MCF 10A (cell line): ENCODE data around the gene BNIP5. TPM values are rescaled to one million over a fixed set of nuclear protein-coding genes. Genes with fewer than 3 reads are reported as not detected.
"Not testable (repeated sequence)": the region's sequence is repeated elsewhere in the genome, so short reads cannot be mapped to it uniquely, and the experiment has no call there.

ENCODE experiments used
- BruUV-seq: library from RNA; stranded (reverse); fragments of 400-500 nt; replicated peaks from 2 replicates; lab custom pipeline; 2021; lab: Mats Ljungman, UMichigan
- CTCF ChIA-PET: fragments of 300-600 bp; sonication (Branson Sonifier 250); formaldehyde crosslinking; extraction: SDS; loops from one replicate; lab custom pipeline; 2021; ENCODE audit warnings: antibody characterized with exemption, inconsistent platforms; lab: Yijun Ruan, JAX
- POLR2A ChIA-PET: fragments of 300-600, 350-650 bp; sonication (Branson Sonifier 250); formaldehyde crosslinking; extraction: SDS; loops from one replicate; lab custom pipeline; 2020; ENCODE audit warnings: antibody characterized with exemption, inconsistent platforms; lab: Yijun Ruan, JAX
- DNase-seq: peaks from one replicate; pipeline ENCODE4 v3.0.0-alpha.2; 2018; ENCODE audit not compliant: unreplicated experiment
- H3K27ac Mint-ChIP-seq: one replicate; pipeline ENCODE4 v1.8.0; 2022; ENCODE audit warnings: mild to moderate bottlenecking, low read depth, mixed read lengths; ENCODE audit not compliant: unreplicated experiment
- H3K27me3 Mint-ChIP-seq: one replicate; pipeline ENCODE4 v1.8.0; 2022; ENCODE audit warnings: mixed read lengths; ENCODE audit not compliant: insufficient read depth, unreplicated experiment
- H3K36me3 Mint-ChIP-seq: one replicate; pipeline ENCODE4 v1.8.0; 2022; ENCODE audit warnings: mild to moderate bottlenecking, moderate library complexity, mixed read lengths; ENCODE audit not compliant: insufficient read depth, unreplicated experiment
- H3K4me1 Mint-ChIP-seq: one replicate; pipeline ENCODE4 v1.8.0; 2022; ENCODE audit warnings: mixed read lengths; ENCODE audit not compliant: insufficient read depth, unreplicated experiment
- H3K4me3 Mint-ChIP-seq: one replicate; pipeline ENCODE4 v1.8.0; 2022; ENCODE audit warnings: mild to moderate bottlenecking, moderate library complexity, mixed read lengths; ENCODE audit not compliant: unreplicated experiment
- H3K9me3 Mint-ChIP-seq: one replicate; pipeline ENCODE4 v1.8.0; 2022; ENCODE audit warnings: mixed read lengths; ENCODE audit not compliant: unreplicated experiment
- CTCF ChIP-seq: fragments of 200-600 bp; IDR thresholded peaks from one replicate; pipeline ENCODE4 v1.8.0; 2022; ENCODE audit warnings: antibody characterized with exemption, mild to moderate bottlenecking; ENCODE audit not compliant: unreplicated experiment
- intact Hi-C: fragments of 100-400 bp; cut with micrococcal nuclease; formaldehyde crosslinking; loops from 2 replicates; pipeline ENCODE4 v1.14.1; 2022
- total RNA-seq: library from RNA; stranded (reverse); gene quantifications from 2 replicates; pipeline ENCODE4 v1.2.3, GENCODE V29; 2022

The BNIP5 gene
- total RNA-seq, 1 experiment from 2014 or later: not detected

GRCh38 chr6:36368421-36368820 is 31.7 kb upstream of the BNIP5 start:
- TF ChIP-seq CTCF: no peak
- Mint-ChIP-seq H3K36me3 (no peaks in the 10 kb centered on the region), H3K9me3 (no peaks in the 10 kb centered on the region), H3K4me3 (no peak overlapping the region), H3K27ac (no peak overlapping the region), H3K4me1 (peaks cover 15% of the 10 kb centered on the region), H3K27me3 (peaks cover 13% of the 10 kb centered on the region)
- ChIA-PET CTCF (interaction anchor here (0.7 to 1.1 kb wide), 3 partner anchors 7 to 50 kb away, joined by 3 read pairs; no protein-coding TSS in a partner anchor), POLR2A (no interaction called here)
- no TSS peak for BruUV-seq
- intact Hi-C loops: no loop called here
- DNase-seq: no peak

- intact Hi-C loops: no loop called here
Observed at GRCh38 chr6:36367743-36368142, 31.1 kb upstream of the BNIP5 start.

GRCh38 chr6:36364669-36365479 is 28.2 kb upstream of the BNIP5 start:
- H3K4me1 Mint-ChIP-seq: no peaks in the 10 kb centered on the region
- H3K36me3 Mint-ChIP-seq: no peaks in the 10 kb centered on the region
- CTCF ChIA-PET: interaction anchor here (0.6 to 0.9 kb wide), 3 partner anchors 23 to 1066 kb away, joined by 3 to 4 read pairs (median 3); no protein-coding TSS in a partner anchor
- no peaks in the 10 kb centered on the region for H3K27me3 Mint-ChIP-seq
- DNase-seq: no peak
- intact Hi-C loops: no loop called here
- no peak overlapping the region for H3K27ac Mint-ChIP-seq
- POLR2A ChIA-PET: interaction anchor here (0.7 kb wide), 1 partner anchor 8 kb away, joined by 3 read pairs; no protein-coding TSS in a partner anchor
- H3K4me3 Mint-ChIP-seq: no peak overlapping the region
- no TSS peak for BruUV-seq
- H3K9me3 Mint-ChIP-seq: no peaks in the 10 kb centered on the region
- TF ChIP-seq CTCF: no peak

More at GRCh38 chr6:36367743-36368142, 31.1 kb upstream of the BNIP5 start:
- ChIA-PET CTCF (no interaction called here), POLR2A (no interaction called here)
- peaks cover 7% of the 10 kb centered on the region for H3K27me3 Mint-ChIP-seq
- no peak for TF ChIP-seq CTCF
- no TSS peak for BruUV-seq
- no peaks in the 10 kb centered on the region for H3K9me3 Mint-ChIP-seq
- no peak for DNase-seq
- no peaks in the 10 kb centered on the region for H3K36me3 Mint-ChIP-seq
- H3K27ac Mint-ChIP-seq: no peak overlapping the region
- no peak overlapping the region for H3K4me3 Mint-ChIP-seq
- H3K4me1 Mint-ChIP-seq: peaks cover 10% of the 10 kb centered on the region

- H3K9me3 Mint-ChIP-seq, H3K4me1 Mint-ChIP-seq, H3K27ac Mint-ChIP-seq, H3K36me3 Mint-ChIP-seq, H3K27me3 Mint-ChIP-seq, DNase-seq, BruUV-seq, H3K4me3 Mint-ChIP-seq, intact Hi-C loops, POLR2A ChIA-PET: not testable (repeated sequence)
- CTCF ChIA-PET: interaction anchor here (0.7 kb wide), 1 partner anchor 10 kb away, joined by 3 read pairs; no protein-coding TSS in a partner anchor
Observed at GRCh38 chr6:36364061-36364635, 27.5 kb upstream of the BNIP5 start.

GRCh38 chr6:36363371-36363752 is 26.7 kb upstream of the BNIP5 start:
- DNase-seq, H3K4me1 Mint-ChIP-seq, H3K9me3 Mint-ChIP-seq, H3K4me3 Mint-ChIP-seq, BruUV-seq, H3K27ac Mint-ChIP-seq, POLR2A ChIA-PET, H3K27me3 Mint-ChIP-seq, H3K36me3 Mint-ChIP-seq, intact Hi-C loops: not testable (repeated sequence)
- CTCF ChIA-PET: interaction anchor here (0.6 to 2.4 kb wide), 6 partner anchors 11 to 841 kb away, joined by 3 to 7 read pairs (median 4); no protein-coding TSS in a partner anchor
